ENCODE measurements around the gene ANKH.

DNA sequence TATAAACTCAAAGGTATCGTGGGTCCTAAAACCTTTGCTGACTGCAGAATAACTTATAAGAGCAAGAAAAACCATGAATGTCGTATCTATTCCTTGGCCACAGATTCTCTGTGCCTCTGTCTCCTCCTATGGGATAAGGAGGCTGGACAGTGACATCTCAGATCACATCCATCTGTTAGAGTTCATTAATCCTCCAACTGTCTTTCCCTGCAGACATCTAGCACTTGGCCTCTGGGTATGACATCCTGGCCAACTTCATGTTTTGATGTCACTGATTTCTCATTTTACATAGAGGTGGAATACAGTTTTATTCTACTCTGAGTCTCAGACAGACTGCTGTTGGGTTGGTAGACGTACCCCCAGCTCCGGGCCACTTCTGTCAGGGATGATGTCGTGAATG, 120.9 kb downstream of the ANKH start:
- TF ChIP-seq POLR2A (IDR thresholded peaks at IDR 0.05; ENCODE audit: borderline replicate concordance, extremely low read depth, insufficient read depth, insufficient read length) (no peak), SRF (IDR thresholded peaks at IDR 0.05; ENCODE audit: low read depth) (no peak), ELF1 (IDR thresholded peaks at IDR 0.05; ENCODE audit: borderline replicate concordance, low read depth) (no peak)
- TF ChIP-seq, protein P1, sequence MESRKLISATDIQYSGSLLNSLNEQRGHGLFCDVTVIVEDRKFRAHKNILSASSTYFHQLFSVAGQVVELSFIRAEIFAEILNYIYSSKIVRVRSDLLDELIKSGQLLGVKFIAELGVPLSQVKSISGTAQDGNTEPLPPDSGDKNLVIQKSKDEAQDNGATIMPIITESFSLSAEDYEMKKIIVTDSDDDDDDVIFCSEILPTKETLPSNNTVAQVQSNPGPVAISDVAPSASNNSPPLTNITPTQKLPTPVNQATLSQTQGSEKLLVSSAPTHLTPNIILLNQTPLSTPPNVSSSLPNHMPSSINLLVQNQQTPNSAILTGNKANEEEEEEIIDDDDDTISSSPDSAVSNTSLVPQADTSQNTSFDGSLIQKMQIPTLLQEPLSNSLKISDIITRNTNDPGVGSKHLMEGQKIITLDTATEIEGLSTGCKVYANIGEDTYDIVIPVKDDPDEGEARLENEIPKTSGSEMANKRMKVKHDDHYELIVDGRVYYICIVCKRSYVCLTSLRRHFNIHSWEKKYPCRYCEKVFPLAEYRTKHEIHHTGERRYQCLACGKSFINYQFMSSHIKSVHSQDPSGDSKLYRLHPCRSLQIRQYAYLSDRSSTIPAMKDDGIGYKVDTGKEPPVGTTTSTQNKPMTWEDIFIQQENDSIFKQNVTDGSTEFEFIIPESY (IDR thresholded peaks at IDR 0.05; ENCODE audit: extremely low read depth, insufficient replicate concordance, low read length), result no peak
- TF ChIP-seq, protein P2, sequence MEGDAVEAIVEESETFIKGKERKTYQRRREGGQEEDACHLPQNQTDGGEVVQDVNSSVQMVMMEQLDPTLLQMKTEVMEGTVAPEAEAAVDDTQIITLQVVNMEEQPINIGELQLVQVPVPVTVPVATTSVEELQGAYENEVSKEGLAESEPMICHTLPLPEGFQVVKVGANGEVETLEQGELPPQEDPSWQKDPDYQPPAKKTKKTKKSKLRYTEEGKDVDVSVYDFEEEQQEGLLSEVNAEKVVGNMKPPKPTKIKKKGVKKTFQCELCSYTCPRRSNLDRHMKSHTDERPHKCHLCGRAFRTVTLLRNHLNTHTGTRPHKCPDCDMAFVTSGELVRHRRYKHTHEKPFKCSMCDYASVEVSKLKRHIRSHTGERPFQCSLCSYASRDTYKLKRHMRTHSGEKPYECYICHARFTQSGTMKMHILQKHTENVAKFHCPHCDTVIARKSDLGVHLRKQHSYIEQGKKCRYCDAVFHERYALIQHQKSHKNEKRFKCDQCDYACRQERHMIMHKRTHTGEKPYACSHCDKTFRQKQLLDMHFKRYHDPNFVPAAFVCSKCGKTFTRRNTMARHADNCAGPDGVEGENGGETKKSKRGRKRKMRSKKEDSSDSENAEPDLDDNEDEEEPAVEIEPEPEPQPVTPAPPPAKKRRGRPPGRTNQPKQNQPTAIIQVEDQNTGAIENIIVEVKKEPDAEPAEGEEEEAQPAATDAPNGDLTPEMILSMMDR (IDR thresholded peaks at IDR 0.05 in 2 of 3, conservative IDR thresholded peaks at IDR 0.05 in 1 of 3; ENCODE audit: borderline replicate concordance in 1 of 3, insufficient read depth in 1 of 3, low read depth in 2 of 3, low read length in 2 of 3), result no peak
- TF ChIP-seq, protein P3, sequence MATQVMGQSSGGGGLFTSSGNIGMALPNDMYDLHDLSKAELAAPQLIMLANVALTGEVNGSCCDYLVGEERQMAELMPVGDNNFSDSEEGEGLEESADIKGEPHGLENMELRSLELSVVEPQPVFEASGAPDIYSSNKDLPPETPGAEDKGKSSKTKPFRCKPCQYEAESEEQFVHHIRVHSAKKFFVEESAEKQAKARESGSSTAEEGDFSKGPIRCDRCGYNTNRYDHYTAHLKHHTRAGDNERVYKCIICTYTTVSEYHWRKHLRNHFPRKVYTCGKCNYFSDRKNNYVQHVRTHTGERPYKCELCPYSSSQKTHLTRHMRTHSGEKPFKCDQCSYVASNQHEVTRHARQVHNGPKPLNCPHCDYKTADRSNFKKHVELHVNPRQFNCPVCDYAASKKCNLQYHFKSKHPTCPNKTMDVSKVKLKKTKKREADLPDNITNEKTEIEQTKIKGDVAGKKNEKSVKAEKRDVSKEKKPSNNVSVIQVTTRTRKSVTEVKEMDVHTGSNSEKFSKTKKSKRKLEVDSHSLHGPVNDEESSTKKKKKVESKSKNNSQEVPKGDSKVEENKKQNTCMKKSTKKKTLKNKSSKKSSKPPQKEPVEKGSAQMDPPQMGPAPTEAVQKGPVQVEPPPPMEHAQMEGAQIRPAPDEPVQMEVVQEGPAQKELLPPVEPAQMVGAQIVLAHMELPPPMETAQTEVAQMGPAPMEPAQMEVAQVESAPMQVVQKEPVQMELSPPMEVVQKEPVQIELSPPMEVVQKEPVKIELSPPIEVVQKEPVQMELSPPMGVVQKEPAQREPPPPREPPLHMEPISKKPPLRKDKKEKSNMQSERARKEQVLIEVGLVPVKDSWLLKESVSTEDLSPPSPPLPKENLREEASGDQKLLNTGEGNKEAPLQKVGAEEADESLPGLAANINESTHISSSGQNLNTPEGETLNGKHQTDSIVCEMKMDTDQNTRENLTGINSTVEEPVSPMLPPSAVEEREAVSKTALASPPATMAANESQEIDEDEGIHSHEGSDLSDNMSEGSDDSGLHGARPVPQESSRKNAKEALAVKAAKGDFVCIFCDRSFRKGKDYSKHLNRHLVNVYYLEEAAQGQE (IDR thresholded peaks at IDR 0.05; ENCODE audit: low read depth), result no peak
- TF ChIP-seq, protein P4, sequence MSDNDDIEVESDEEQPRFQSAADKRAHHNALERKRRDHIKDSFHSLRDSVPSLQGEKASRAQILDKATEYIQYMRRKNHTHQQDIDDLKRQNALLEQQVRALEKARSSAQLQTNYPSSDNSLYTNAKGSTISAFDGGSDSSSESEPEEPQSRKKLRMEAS (IDR thresholded peaks at IDR 0.05), result no peak
